ENCODE data around the gene MATR3.

DNA sequence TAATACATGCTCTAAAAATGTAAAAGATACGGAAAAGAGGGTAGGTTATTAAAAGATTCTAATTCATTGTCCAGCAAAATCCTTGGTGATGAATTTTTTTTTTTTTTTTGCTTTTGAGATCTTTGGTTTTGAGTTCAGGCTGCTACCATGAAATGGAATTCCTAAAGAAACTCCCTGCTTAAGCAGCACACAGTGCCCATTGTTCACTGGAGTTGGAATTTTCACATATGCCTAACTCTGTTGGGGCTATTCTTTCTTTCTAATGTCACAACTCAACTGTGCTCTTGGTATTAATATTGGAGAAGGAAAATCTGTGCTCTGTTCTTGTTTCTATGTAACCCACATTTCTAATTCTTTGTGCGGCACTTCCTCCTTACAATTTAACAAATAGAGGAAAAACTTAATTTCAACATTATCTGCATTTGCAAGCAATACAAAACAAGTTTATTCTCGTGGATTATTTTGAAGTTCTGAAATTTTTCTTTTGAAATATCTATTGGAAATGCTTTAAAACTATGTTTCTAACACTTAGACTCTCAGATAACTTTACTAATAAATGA is 21.6 kb downstream of the MATR3 start:
- TF ChIP-seq CTBP1 (IDR thresholded peaks at IDR 0.05; ENCODE audit: borderline replicate concordance): no peak
- TF ChIP-seq LEF1 (IDR thresholded peaks at IDR 0.05; ENCODE audit: borderline replicate concordance): no peak
- TF ChIP-seq BHLHE40 (IDR thresholded peaks at IDR 0.05; ENCODE audit: borderline replicate concordance): no peak
- TF ChIP-seq SUZ12 (IDR thresholded peaks at IDR 0.05): no peak
- no peak for TF ChIP-seq PKNOX1 (IDR thresholded peaks at IDR 0.05)
- no peak for TF ChIP-seq NFRKB (IDR thresholded peaks at IDR 0.05)
- no peak for TF ChIP-seq ELF4 (IDR thresholded peaks at IDR 0.05)
- TF ChIP-seq FOXM1 (IDR thresholded peaks at IDR 0.05; ENCODE audit: borderline replicate concordance): no peak

All from HEK293T (cell line).